Peyer's patch (tissue), 4 donors: ENCODE results near the gene UBASH3B.

ENCODE experiments used
- POLR2A ChIP-seq, 2 donors: fragments of 450-650 bp; IDR thresholded peaks; one replicate each; pipeline ENCODE4 v1.5.1; 2017; ENCODE audit warnings: antibody characterized with exemption in 2 of 2, mild to moderate bottlenecking in 2 of 2, moderate library complexity in 2 of 2
- TF ChIP-seq, protein P1 (sequence below), 6 experiments: fragments of 450-650 bp in 4 of 6; fragments of 200-600 bp in 2 of 6; sonication (generic) in 1 of 6; IDR thresholded peaks; one replicate each; pipeline ENCODE4 v1.5.1; 2017 to 2019; ENCODE audit warnings: antibody characterized with exemption in 6 of 6, mild to moderate bottlenecking in 3 of 6, moderate library complexity in 1 of 6

GRCh38 chr11:122852796-122853160 lies 197.3 kb downstream of the UBASH3B start:
- TF ChIP-seq, protein P1, sequence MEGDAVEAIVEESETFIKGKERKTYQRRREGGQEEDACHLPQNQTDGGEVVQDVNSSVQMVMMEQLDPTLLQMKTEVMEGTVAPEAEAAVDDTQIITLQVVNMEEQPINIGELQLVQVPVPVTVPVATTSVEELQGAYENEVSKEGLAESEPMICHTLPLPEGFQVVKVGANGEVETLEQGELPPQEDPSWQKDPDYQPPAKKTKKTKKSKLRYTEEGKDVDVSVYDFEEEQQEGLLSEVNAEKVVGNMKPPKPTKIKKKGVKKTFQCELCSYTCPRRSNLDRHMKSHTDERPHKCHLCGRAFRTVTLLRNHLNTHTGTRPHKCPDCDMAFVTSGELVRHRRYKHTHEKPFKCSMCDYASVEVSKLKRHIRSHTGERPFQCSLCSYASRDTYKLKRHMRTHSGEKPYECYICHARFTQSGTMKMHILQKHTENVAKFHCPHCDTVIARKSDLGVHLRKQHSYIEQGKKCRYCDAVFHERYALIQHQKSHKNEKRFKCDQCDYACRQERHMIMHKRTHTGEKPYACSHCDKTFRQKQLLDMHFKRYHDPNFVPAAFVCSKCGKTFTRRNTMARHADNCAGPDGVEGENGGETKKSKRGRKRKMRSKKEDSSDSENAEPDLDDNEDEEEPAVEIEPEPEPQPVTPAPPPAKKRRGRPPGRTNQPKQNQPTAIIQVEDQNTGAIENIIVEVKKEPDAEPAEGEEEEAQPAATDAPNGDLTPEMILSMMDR (IDR thresholded peaks at IDR 0.05): no peak
- no peak for TF ChIP-seq POLR2A (IDR thresholded peaks at IDR 0.05)
